ENCODE data around the gene RBM12. TPM values are rescaled to one million over a fixed set of nuclear protein-coding genes. Genes with fewer than 3 reads are reported as not detected.
A peak's percentile ranks its signal among the peaks of the same experiment; 100 is the strongest.

RBM12 gene
- total RNA-seq, 2 donors from 2014 or later = 71.1 to 92.4 TPM

GRCh38 chr20:35619196-35620095 lies 45.3 kb downstream of the RBM12 start:
- H3K4me3 Mint-ChIP-seq = peak overlapping the region; percentile 80 to 86
- H3K9me3 Mint-ChIP-seq = no peaks in the 10 kb centered on the region
- peak overlapping the region; percentile 79 for H3K27ac Mint-ChIP-seq
- ATAC-seq (replicated peaks in 1 of 2) (peak; percentile 59), DNase-seq (peak; percentile 90 to 94)
- H3K27me3 Mint-ChIP-seq (ENCODE audit: low read depth) = no peaks in the 10 kb centered on the region
- peaks cover 0 to 2% of the 10 kb centered on the region in 2 donors for H3K36me3 Mint-ChIP-seq (ENCODE audit: insufficient read depth in 2 of 2)
- peaks cover 64% of the 10 kb centered on the region for H3K4me1 Mint-ChIP-seq (ENCODE audit: low read depth)

- DNase-seq = peak; percentile 26
These were observed 46.2 kb downstream of the RBM12 start for GRCh38 chr20:35618263-35619131.

GRCh38 chr20:35617397-35618262 lies 47.1 kb downstream of the RBM12 start:
- H3K4me1 Mint-ChIP-seq (ENCODE audit: low read depth) = peaks cover 67% of the 10 kb centered on the region
- peak; percentile 5 to 6 for ATAC-seq (replicated peaks in 1 of 2)
- no peaks in the 10 kb centered on the region for H3K27me3 Mint-ChIP-seq (ENCODE audit: low read depth)
- H3K27ac Mint-ChIP-seq = peak overlapping the region; percentile 73
- DNase-seq = peak; percentile 69 to 76
- peaks cover 0 to 2% of the 10 kb centered on the region in 2 donors for H3K36me3 Mint-ChIP-seq (ENCODE audit: insufficient read depth in 2 of 2)
- H3K4me3 Mint-ChIP-seq = peak overlapping the region; percentile 80 to 86
- no peaks in the 10 kb centered on the region for H3K9me3 Mint-ChIP-seq

More at GRCh38 chr20:35618263-35619131, 46.2 kb downstream of the RBM12 start:
- H3K9me3 Mint-ChIP-seq = no peaks in the 10 kb centered on the region
- H3K36me3 Mint-ChIP-seq (ENCODE audit: insufficient read depth in 2 of 2) = peaks cover 0 to 2% of the 10 kb centered on the region in 2 donors
- peak overlapping the region; percentile 80 to 86 for H3K4me3 Mint-ChIP-seq
- ATAC-seq (replicated peaks in 1 of 2) = no peak
- peak overlapping the region; percentile 59 for H3K27ac Mint-ChIP-seq
- H3K27me3 Mint-ChIP-seq (ENCODE audit: low read depth) = no peaks in the 10 kb centered on the region
- H3K4me1 Mint-ChIP-seq (ENCODE audit: low read depth) = peaks cover 67% of the 10 kb centered on the region

- no peak for ATAC-seq (replicated peaks in 1 of 2)
- Mint-ChIP-seq H3K36me3 (ENCODE audit: insufficient read depth in 2 of 2) (peaks cover 0 to 2% of the 10 kb centered on the region in 2 donors), H3K9me3 (no peaks in the 10 kb centered on the region), H3K27ac (peak overlapping the region; percentile 84), H3K4me3 (peak overlapping the region; percentile 80 to 86), H3K4me1 (ENCODE audit: low read depth) (peaks cover 64% of the 10 kb centered on the region), H3K27me3 (ENCODE audit: low read depth) (no peaks in the 10 kb centered on the region)
- peak; percentile 62 to 99 for DNase-seq
These were observed 48.0 kb downstream of the RBM12 start for GRCh38 chr20:35616465-35617396.

GRCh38 chr20:35615667-35616464 lies 48.8 kb downstream of the RBM12 start, which contains the start of gene SPAG4:
Gene SPAG4, plus strand, starts transcription at chr20:35615829. Its CDS starts 175 bp downstream, at chr20:35616004.
- Mint-ChIP-seq H3K27ac (peak within 1 kb of the TSS; percentile 89), H3K4me3 (peak within 1 kb of the TSS; percentile 86 to 89), H3K27me3 (ENCODE audit: low read depth) (no peaks in the 10 kb centered on the region), H3K9me3 (no peaks in the 10 kb centered on the region), H3K36me3 (ENCODE audit: insufficient read depth in 2 of 2) (no peaks in the 10 kb centered on the region), H3K4me1 (ENCODE audit: low read depth) (peaks cover 55% of the 10 kb centered on the region)
- DNase-seq (peak; percentile 80 to 100), ATAC-seq (replicated peaks in 1 of 2) (peak; percentile 83 to 85)

GRCh38 chr20:35611482-35611881 lies 53.2 kb downstream of the RBM12 start:
- no peaks in the 10 kb centered on the region for H3K9me3 Mint-ChIP-seq
- H3K4me3 Mint-ChIP-seq = no peak overlapping the region
- no peak for ATAC-seq (replicated peaks in 1 of 2)
- no peaks in the 10 kb centered on the region for H3K36me3 Mint-ChIP-seq (ENCODE audit: insufficient read depth in 2 of 2)
- DNase-seq = no peak
- H3K4me1 Mint-ChIP-seq (ENCODE audit: low read depth) = peaks cover 17% of the 10 kb centered on the region
- H3K27me3 Mint-ChIP-seq (ENCODE audit: low read depth) = no peaks in the 10 kb centered on the region
- H3K27ac Mint-ChIP-seq = no peak overlapping the region

- H3K36me3 Mint-ChIP-seq (ENCODE audit: insufficient read depth in 2 of 2) = no peaks in the 10 kb centered on the region
- H3K27ac Mint-ChIP-seq = no peak overlapping the region
- DNase-seq (no peak), ATAC-seq (replicated peaks in 1 of 2) (no peak)
- peaks cover 15% of the 10 kb centered on the region for H3K4me1 Mint-ChIP-seq (ENCODE audit: low read depth)
- H3K9me3 Mint-ChIP-seq = no peaks in the 10 kb centered on the region
- no peak overlapping the region for H3K4me3 Mint-ChIP-seq
- H3K27me3 Mint-ChIP-seq (ENCODE audit: low read depth) = no peaks in the 10 kb centered on the region
These were observed 53.8 kb downstream of the RBM12 start for GRCh38 chr20:35610833-35611427.

GRCh38 chr20:35607003-35607735 lies 57.5 kb downstream of the RBM12 start:
- no peak overlapping the region for H3K27ac Mint-ChIP-seq
- peaks cover 12% of the 10 kb centered on the region for H3K27me3 Mint-ChIP-seq (ENCODE audit: low read depth)
- H3K9me3 Mint-ChIP-seq = no peaks in the 10 kb centered on the region
- H3K4me1 Mint-ChIP-seq (ENCODE audit: low read depth) = peaks cover 4% of the 10 kb centered on the region
- DNase-seq (no peak), ATAC-seq (replicated peaks in 1 of 2) (no peak)
- H3K4me3 Mint-ChIP-seq = no peak overlapping the region
- H3K36me3 Mint-ChIP-seq (ENCODE audit: insufficient read depth in 2 of 2) = no peaks in the 10 kb centered on the region

- peaks cover 7% of the 10 kb centered on the region for H3K4me1 Mint-ChIP-seq (ENCODE audit: low read depth)
- ATAC-seq (replicated peaks in 1 of 2) (no peak), DNase-seq (no peak)
- H3K36me3 Mint-ChIP-seq (ENCODE audit: insufficient read depth in 2 of 2) = no peaks in the 10 kb centered on the region
- no peaks in the 10 kb centered on the region for H3K9me3 Mint-ChIP-seq
- no peak overlapping the region for H3K27ac Mint-ChIP-seq
- no peak overlapping the region for H3K4me3 Mint-ChIP-seq
- H3K27me3 Mint-ChIP-seq (ENCODE audit: low read depth) = peaks cover 16% of the 10 kb centered on the region
These were observed 58.6 kb downstream of the RBM12 start for GRCh38 chr20:35606127-35606526.

- Mint-ChIP-seq H3K9me3 (no peaks in the 10 kb centered on the region), H3K4me3 (no peak overlapping the region), H3K36me3 (ENCODE audit: insufficient read depth in 2 of 2) (no peaks in the 10 kb centered on the region), H3K4me1 (ENCODE audit: low read depth) (peaks cover 15% of the 10 kb centered on the region), H3K27me3 (ENCODE audit: low read depth) (peaks cover 25% of the 10 kb centered on the region), H3K27ac (no peak overlapping the region)
- DNase-seq (peak in 1 of 2 donors; percentile 38), ATAC-seq (replicated peaks in 1 of 2) (no peak)
These were observed 60.3 kb downstream of the RBM12 start for GRCh38 chr20:35604449-35604747.
